ENCODE data around the gene FA2H. TPM values are rescaled to one million over a fixed set of nuclear protein-coding genes. Genes with fewer than 3 reads are reported as not detected.

The FA2H gene
- total and polyA plus RNA-seq, 7 donors = 0.71 to 31.0 (median 6.0) TPM; not detected in 2

- TF ChIP-seq POLR2AphosphoS5 (IDR thresholded peaks at IDR 0.05) = no peak
- TF ChIP-seq EP300 (IDR thresholded peaks at IDR 0.05) = no peak
- TF ChIP-seq POLR2A (IDR thresholded peaks at IDR 0.05) = no peak
- TF ChIP-seq CTCF (IDR thresholded peaks at IDR 0.05) = no peak
- H3K27ac ChIP-seq = peak overlapping the region in 2 of 4 donors; percentile 14 to 23
- no peaks in the 10 kb centered on the region for H3K9me3 ChIP-seq
- no peak for DNase-seq
- peaks cover 0 to 13% (median 10%) of the 10 kb centered on the region in 4 donors for H3K4me1 ChIP-seq
- intact Hi-C loops (cut with DNase I) = no loop called here
- no peaks in the 10 kb centered on the region for H3K27me3 ChIP-seq
- H3K4me3 ChIP-seq = no peak overlapping the region
- 88 to 90% methylated on average over 32 of the region's 32 CpGs for WGBS, 2 donors
- no peaks in the 10 kb centered on the region for H3K36me3 ChIP-seq
Measured at GRCh38 chr16:74747716-74748615, 26.7 kb downstream of the FA2H start.

- intact Hi-C loops (cut with DNase I) = no loop called here
- no peak overlapping the region for H3K4me3 ChIP-seq
- TF ChIP-seq CTCF (IDR thresholded peaks at IDR 0.05) (no peak), EP300 (IDR thresholded peaks at IDR 0.05) (no peak), POLR2A (IDR thresholded peaks at IDR 0.05) (no peak), POLR2AphosphoS5 (IDR thresholded peaks at IDR 0.05) (no peak)
- no peaks in the 10 kb centered on the region for H3K36me3 ChIP-seq
- no peaks in the 10 kb centered on the region for H3K9me3 ChIP-seq
- WGBS, 2 donors = 67 to 88% methylated on average over 7 of the region's 7 CpGs
- DNase-seq = no peak
- no peak overlapping the region for H3K27ac ChIP-seq
- peaks cover 0 to 27% (median 15%) of the 10 kb centered on the region in 4 donors for H3K4me1 ChIP-seq
- H3K27me3 ChIP-seq = no peaks in the 10 kb centered on the region
Measured at GRCh38 chr16:74745926-74746325, 28.7 kb downstream of the FA2H start.

GRCh38 chr16:74745109-74745615, 29.5 kb downstream of the FA2H start:
- H3K4me3 ChIP-seq = no peak overlapping the region
- intact Hi-C loops (cut with DNase I) = no loop called here
- H3K36me3 ChIP-seq = no peaks in the 10 kb centered on the region
- DNase-seq = no peak
- WGBS, 2 donors = 90 to 92% methylated on average over 10 of the region's 10 CpGs
- H3K27me3 ChIP-seq = no peaks in the 10 kb centered on the region
- TF ChIP-seq CTCF (IDR thresholded peaks at IDR 0.05) (no peak), POLR2A (IDR thresholded peaks at IDR 0.05) (no peak)
- no peaks in the 10 kb centered on the region for H3K9me3 ChIP-seq
- no peak overlapping the region for H3K27ac ChIP-seq
- H3K4me1 ChIP-seq = peaks cover 0 to 30% (median 17%) of the 10 kb centered on the region in 4 donors

GRCh38 chr16:74744566-74744965, 30.1 kb downstream of the FA2H start:
- H3K27ac ChIP-seq = no peak overlapping the region
- no peaks in the 10 kb centered on the region for H3K9me3 ChIP-seq
- peaks cover 0 to 30% (median 17%) of the 10 kb centered on the region in 4 donors for H3K4me1 ChIP-seq
- no peak for DNase-seq
- WGBS, 2 donors = 87 to 96% methylated on average over 4 of the region's 4 CpGs
- TF ChIP-seq CTCF (IDR thresholded peaks at IDR 0.05) (no peak), EP300 (IDR thresholded peaks at IDR 0.05) (no peak), POLR2A (IDR thresholded peaks at IDR 0.05) (no peak)
- intact Hi-C loops (cut with DNase I) = no loop called here
- H3K36me3 ChIP-seq = no peaks in the 10 kb centered on the region
- H3K27me3 ChIP-seq = no peaks in the 10 kb centered on the region
- no peak overlapping the region for H3K4me3 ChIP-seq

Measured in sigmoid colon (tissue), 7 donors.